Endothelial cell of umbilical vein (primary cell): Measurements from ENCODE around the gene IP6K1. TPM values are rescaled to one million over a fixed set of nuclear protein-coding genes. Genes with fewer than 3 reads are reported as not detected.

ENCODE experiments used
- BruUV-seq: library from RNA; stranded (reverse); fragments of 400-500 nt; replicated peaks from 2 replicates; lab custom pipeline; 2021; lab: Mats Ljungman, UMichigan
- CTCF ChIA-PET: fragments of 300-600, 350-600 bp; sonication (Branson Sonifier 250); formaldehyde crosslinking; loops from one replicate; lab custom pipeline; 2021; ENCODE audit warnings: antibody characterized with exemption, inconsistent platforms; lab: Charles Lee
- POLR2A ChIA-PET: fragments of 300-600, 350-600 bp; sonication (Branson Sonifier 250); formaldehyde crosslinking; loops from one replicate; lab custom pipeline; 2021; ENCODE audit warnings: antibody characterized with exemption, inconsistent platforms; lab: Charles Lee
- DNase-seq: peaks from one replicate; pipeline ENCODE4 v3.0.0-alpha.2; 2011; ENCODE audit warnings: low read depth, low spot score
- FAIRE-seq: peaks from 2 replicates; lab custom pipeline; 2011; peaks lifted over from hg19 to GRCh38; lab: Jason Lieb, UNC
- H2AFZ ChIP-seq: 2 replicates; pipeline ENCODE4 v1.6.0; 2012; ENCODE audit warnings: low read depth, low read length, control low read depth, inconsistent platforms
- H3K27ac ChIP-seq: 2 replicates; pipeline ENCODE4 v1.5.1; 2011; ENCODE audit warnings: low read depth, mild to moderate bottlenecking, control low read depth, low read length, moderate library complexity; ENCODE audit not compliant: insufficient read depth
- H3K27me3 ChIP-seq, 2 experiments: 2 replicates each; pipeline versions ENCODE4 v1.6.0 to v1.6.1; 2011; ENCODE audit warnings: low read length in 2 of 2, mixed read lengths in 1 of 2; ENCODE audit not compliant: control insufficient read depth in 2 of 2, insufficient read depth in 2 of 2
- H3K36me3 ChIP-seq, 2 experiments: 2 replicates in 1 of 2; 3 replicates in 1 of 2; pipeline ENCODE4 v1.5.1; 2011; ENCODE audit warnings: low read length in 2 of 2, mild to moderate bottlenecking in 1 of 2, moderate library complexity in 1 of 2; ENCODE audit not compliant: control insufficient read depth in 2 of 2, insufficient read depth in 2 of 2; ENCODE audit errors: extremely low read depth in 1 of 2
- H3K4me1 ChIP-seq: 3 replicates; pipeline ENCODE4 v1.5.1; 2011; ENCODE audit warnings: mild to moderate bottlenecking, low read length; ENCODE audit not compliant: control insufficient read depth, insufficient read depth; ENCODE audit errors: extremely low read depth
- H3K4me2 ChIP-seq: 2 replicates; pipeline ENCODE4 v1.6.1; 2011; ENCODE audit warnings: low read length, control low read depth, mixed read lengths; ENCODE audit not compliant: insufficient read depth
- H3K4me3 ChIP-seq, 3 experiments: fragments of 200-600 bp in 1 of 3; sonication (generic), shearing (Covaris generic) in 1 of 3; replicated peaks in 1 of 3; 2 replicates each; pipeline ENCODE4 v1.5.1; 2011 to 2016; ENCODE audit warnings: control low read depth in 3 of 3, low read length in 3 of 3, mild to moderate bottlenecking in 2 of 3, inconsistent platforms in 1 of 3, low read depth in 1 of 3, moderate library complexity in 1 of 3; ENCODE audit not compliant: insufficient read depth in 1 of 3
- H3K79me2 ChIP-seq: 2 replicates; pipeline ENCODE4 v1.6.0; 2012; ENCODE audit warnings: low read length, inconsistent platforms; ENCODE audit not compliant: control insufficient read depth, insufficient read depth
- H3K9ac ChIP-seq: replicated peaks from 2 replicates; pipeline ENCODE3; 2011; ENCODE audit warnings: low read length, control low read depth; ENCODE audit not compliant: insufficient read depth; ENCODE audit errors: extremely low read depth
- H3K9me1 ChIP-seq: replicated peaks from 3 replicates; pipeline ENCODE4 v1.6.0; 2011; ENCODE audit warnings: mild to moderate bottlenecking, low read length; ENCODE audit not compliant: control insufficient read depth, insufficient read depth; ENCODE audit errors: extremely low read depth
- H3K9me3 ChIP-seq: replicated peaks from 2 replicates; pipeline ENCODE4 v1.5.1; 2012; ENCODE audit warnings: low read length, inconsistent platforms; ENCODE audit not compliant: control insufficient read depth, insufficient read depth
- H4K20me1 ChIP-seq: replicated peaks from 2 replicates; pipeline ENCODE3; 2011; ENCODE audit warnings: mild to moderate bottlenecking, low read length; ENCODE audit not compliant: control insufficient read depth, insufficient read depth; ENCODE audit errors: extremely low read depth
- EZH2 ChIP-seq: IDR thresholded peaks from 2 replicates; pipeline ENCODE4 v1.6.1; 2012; ENCODE audit warnings: borderline replicate concordance, low read depth, mild to moderate bottlenecking, moderate library complexity, low read length, inconsistent platforms; ENCODE audit not compliant: severe bottlenecking
- FOS ChIP-seq: IDR thresholded peaks from 2 replicates; pipeline ENCODE4 v1.6.1; 2011; ENCODE audit warnings: mild to moderate bottlenecking, low read length, moderate library complexity, borderline replicate concordance; ENCODE audit not compliant: insufficient read depth
- MYC ChIP-seq: IDR thresholded peaks from one replicate; pipeline ENCODE4 v1.6.1; 2011; ENCODE audit warnings: mild to moderate bottlenecking, low read depth, low read length
- POLR2A ChIP-seq: IDR thresholded peaks from 2 replicates; pipeline ENCODE4 v1.6.1; 2012; ENCODE audit warnings: low read depth, mild to moderate bottlenecking, control low read depth, low read length
- dilution Hi-C: fragments of 300-500 bp; cut with MboI; formaldehyde crosslinking; loops from one replicate; pipeline ENCODE4 v1.15.0; 2019; ENCODE audit warnings: low sequenced_read_pairs; ENCODE audit not compliant: extremely low pct_ligation_motif_present
- intact Hi-C: fragments of 100-400 bp; cut with micrococcal nuclease; formaldehyde crosslinking; loops from one replicate; pipeline ENCODE4 v1.10.0; 2022
- polyA plus RNA-seq, 4 experiments: library from polyadenylated mRNA; depleted of rRNA in 3 of 4; stranded (reverse) in 3 of 4; unstranded in 1 of 4; fragments of >200 nt; gene quantifications; 2 replicates each; pipeline versions ENCODE4 v1.2.1 to v1.2.3, GENCODE V29; 2011 to 2012; ENCODE audit warnings: missing spikeins in 1 of 4
- total RNA-seq: library from RNA; stranded (reverse); gene quantifications from 2 replicates; pipeline ENCODE4 v1.2.3, GENCODE V29; 2021
- TF ChIP-seq, protein P1 (sequence below): IDR thresholded peaks from 2 replicates; pipeline ENCODE4 v1.6.1; 2011; ENCODE audit not compliant: insufficient read depth, insufficient read length
- TF ChIP-seq, protein P2 (sequence below), 2 donors: IDR thresholded peaks; 1 replicate in 1 of 2; 2 replicates in 1 of 2; pipeline ENCODE4 v1.5.1; 2011; ENCODE audit warnings: low read length in 2 of 2, mild to moderate bottlenecking in 2 of 2, moderate library complexity in 2 of 2, control low read depth in 1 of 2, inconsistent platforms in 1 of 2, low read depth in 1 of 2; ENCODE audit not compliant: insufficient read depth in 1 of 2; ENCODE audit errors: extremely low read depth in 1 of 2

Gene IP6K1
- total and polyA plus RNA-seq, 2 donors (not counting 3 experiments of a cell fraction or from before 2014, with no cell fraction given) = 42.7 to 60.8 TPM

DNA sequence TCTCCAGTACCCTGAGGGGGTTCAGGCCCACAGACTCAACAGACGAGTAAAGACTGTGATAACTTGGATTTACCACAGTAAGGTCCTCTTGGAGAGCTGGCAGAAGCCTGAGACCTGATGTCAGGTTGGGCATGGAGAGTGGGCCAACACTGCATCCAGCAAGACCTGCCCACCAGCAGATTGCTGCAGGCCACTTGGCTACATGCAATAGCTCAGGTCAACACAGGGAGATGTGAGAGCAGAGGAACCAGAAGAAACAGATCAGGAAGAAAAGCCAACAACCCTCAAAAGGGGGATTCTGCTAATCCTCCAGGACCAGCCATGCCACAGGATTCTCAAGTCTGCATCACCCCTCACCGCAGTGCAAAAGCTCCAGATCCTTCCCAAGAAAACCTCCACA, 1.7 kb upstream of the IP6K1 start:
- H3K9ac ChIP-seq = no peak overlapping the region
- ChIA-PET CTCF (no interaction called here), POLR2A (no interaction called here)
- no peak overlapping the region for H2AFZ ChIP-seq
- peaks cover 28% of the 10 kb centered on the region for H3K79me2 ChIP-seq
- peaks cover 11% of the 10 kb centered on the region for H3K4me1 ChIP-seq
- FAIRE-seq (no peak), DNase-seq (no peak)
- H3K36me3 ChIP-seq = peaks cover 0 to 2% of the 10 kb centered on the region in 2 experiments
- TF ChIP-seq POLR2A = no peak
- TF ChIP-seq EZH2 = no peak
- TF ChIP-seq, protein P1, sequence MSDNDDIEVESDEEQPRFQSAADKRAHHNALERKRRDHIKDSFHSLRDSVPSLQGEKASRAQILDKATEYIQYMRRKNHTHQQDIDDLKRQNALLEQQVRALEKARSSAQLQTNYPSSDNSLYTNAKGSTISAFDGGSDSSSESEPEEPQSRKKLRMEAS = no peak
- TF ChIP-seq, protein P2, sequence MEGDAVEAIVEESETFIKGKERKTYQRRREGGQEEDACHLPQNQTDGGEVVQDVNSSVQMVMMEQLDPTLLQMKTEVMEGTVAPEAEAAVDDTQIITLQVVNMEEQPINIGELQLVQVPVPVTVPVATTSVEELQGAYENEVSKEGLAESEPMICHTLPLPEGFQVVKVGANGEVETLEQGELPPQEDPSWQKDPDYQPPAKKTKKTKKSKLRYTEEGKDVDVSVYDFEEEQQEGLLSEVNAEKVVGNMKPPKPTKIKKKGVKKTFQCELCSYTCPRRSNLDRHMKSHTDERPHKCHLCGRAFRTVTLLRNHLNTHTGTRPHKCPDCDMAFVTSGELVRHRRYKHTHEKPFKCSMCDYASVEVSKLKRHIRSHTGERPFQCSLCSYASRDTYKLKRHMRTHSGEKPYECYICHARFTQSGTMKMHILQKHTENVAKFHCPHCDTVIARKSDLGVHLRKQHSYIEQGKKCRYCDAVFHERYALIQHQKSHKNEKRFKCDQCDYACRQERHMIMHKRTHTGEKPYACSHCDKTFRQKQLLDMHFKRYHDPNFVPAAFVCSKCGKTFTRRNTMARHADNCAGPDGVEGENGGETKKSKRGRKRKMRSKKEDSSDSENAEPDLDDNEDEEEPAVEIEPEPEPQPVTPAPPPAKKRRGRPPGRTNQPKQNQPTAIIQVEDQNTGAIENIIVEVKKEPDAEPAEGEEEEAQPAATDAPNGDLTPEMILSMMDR (IDR thresholded peaks at IDR 0.05; ENCODE audit: extremely low read depth in 1 of 2, insufficient read depth in 1 of 2, low read depth in 1 of 2, low read length in 2 of 2) = no peak
- TF ChIP-seq FOS = no peak
- TF ChIP-seq MYC = no peak
- no peak overlapping the region for H3K27ac ChIP-seq
- no peaks in the 10 kb centered on the region for H3K9me3 ChIP-seq
- intact Hi-C loops = loop anchor here (5.0 kb wide), 1 partner anchor 236 kb away; the partner anchor contains the start of gene BSN
- no peaks in the 10 kb centered on the region for H3K27me3 ChIP-seq
- no peaks in the 10 kb centered on the region for H3K9me1 ChIP-seq
- H3K4me3 ChIP-seq = no peak overlapping the region
- H3K4me2 ChIP-seq = no peak overlapping the region
- dilution Hi-C loops = no loop called here
- no TSS peak for BruUV-seq
- H4K20me1 ChIP-seq = no peaks in the 10 kb centered on the region
